DMS 273 treated with DMSO at 0.1 percent for 48 hours (cell line): ENCODE measurements around the gene SERGEF.

Source experiments
- DNase-seq: peaks from one replicate; lab custom pipeline; 2025; lab: John Stamatoyannopoulos, UW

The SERGEF gene

DNA sequence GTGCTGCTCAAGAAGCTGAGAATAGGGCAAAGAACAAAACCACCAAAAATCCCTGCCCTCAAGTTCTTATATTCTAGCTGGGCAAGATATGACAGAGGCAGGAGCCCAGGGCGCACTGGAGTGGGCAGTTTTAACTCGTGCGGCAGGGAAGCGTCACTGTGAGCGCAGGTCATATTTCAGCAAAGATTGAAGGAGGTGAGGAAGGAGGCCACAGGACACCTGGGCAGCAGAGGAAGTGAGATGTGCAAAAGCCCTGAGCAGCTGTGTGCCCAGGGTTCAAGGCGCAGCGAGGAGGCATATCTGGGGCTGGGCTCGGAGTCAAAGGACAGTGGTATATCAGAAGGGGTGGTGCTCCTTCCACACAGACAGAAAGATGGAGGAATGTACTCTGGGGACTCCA lies 264.8 kb downstream of the SERGEF start:
- DNase-seq, result no peak

DNA sequence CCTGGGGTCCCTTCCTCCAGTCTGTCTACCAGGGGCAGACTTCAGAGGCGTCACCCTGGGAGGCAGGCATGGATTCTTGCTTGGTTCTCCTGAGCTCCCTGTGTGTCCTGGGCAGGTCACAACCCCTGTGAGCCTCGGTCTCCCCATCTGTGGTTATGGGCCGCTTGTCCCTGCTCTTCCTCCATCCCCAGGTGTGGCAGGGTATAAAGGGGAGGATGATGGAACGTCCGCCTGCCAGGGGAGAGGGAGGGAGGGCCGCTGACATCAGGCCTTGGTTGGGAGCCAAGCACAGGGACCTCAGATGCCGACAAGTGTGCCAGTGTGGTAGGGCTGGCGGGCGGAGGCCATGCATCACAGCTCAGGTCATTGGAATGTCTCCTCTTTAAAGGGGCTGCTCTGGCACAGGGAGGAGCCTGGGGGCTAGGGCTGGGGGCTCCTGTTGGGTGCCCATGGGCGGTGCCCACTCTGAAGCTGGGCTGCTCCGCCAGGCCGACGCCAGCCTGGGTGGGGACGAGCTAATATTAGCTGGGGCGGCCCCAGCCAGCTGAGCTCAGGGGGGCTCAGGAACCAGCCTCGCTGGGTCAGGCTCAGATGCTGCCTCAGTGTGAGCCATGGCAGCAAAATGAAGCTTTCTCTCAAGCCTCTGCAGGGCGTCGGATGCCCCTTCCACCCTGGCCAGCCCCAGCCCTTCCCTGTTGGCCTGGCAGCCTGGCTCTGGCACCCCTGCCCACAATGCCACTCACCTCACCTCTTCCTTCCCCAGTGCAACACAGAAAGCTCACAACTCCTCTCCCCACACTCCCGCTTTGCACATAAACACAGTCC lies 265.5 kb downstream of the SERGEF start:
- no peak for DNase-seq

DNA sequence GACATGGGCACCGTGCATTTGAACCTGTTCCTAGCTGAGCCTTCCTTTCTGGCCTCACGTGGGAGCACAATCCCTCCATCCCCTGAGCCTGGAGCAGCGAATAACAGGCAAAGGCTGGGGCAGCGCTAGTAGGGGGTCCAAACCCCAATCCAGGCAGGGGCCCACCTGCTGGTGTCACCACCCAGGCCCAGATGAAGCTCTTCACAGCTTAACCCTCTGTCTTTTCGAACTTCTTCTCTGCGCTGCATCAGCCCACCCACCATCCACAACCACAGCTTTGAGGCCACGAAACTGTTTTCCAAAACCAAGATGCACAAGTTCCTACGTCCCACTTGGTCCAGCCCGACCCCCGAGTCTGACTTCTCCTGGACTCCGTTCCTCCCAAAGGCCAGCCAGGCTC lies 266.8 kb downstream of the SERGEF start:
- no peak for DNase-seq

DNA sequence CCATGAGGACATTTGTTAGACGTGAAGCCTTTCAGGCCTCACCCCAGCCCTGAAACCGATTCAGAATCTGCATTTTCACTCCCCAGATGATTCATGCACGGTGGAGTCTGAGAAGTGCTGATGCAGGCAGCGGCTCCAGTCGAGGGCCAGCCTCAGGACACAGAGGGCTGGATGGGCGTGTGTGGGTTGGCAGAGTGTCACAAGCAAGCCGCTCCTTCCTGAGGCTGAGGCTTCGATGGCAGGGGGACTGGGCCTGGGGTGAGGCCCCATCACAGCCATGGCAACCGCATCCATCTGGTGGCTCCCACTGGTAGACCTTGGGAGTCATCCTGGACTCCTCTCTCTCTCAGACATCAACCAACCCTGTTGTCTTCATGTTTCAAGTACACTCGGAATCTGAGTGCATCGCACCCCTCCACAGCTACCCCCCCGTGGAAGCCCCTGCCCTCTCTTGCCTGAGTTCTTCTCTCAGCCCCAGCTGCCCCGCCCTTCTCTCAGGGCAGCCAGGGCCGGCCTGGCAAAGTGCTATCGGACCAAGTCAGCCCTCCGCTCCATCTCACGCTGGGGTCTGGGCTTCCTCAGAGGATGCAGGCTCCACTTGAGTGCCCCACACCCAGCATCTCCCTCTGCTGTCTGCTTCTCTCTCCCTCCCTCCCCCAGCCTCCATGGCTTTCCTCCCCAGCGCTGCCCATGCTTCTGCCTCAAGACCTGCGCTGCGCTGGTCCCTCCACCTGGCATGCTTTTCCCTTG lies 267.6 kb downstream of the SERGEF start:
- no peak for DNase-seq

DNA sequence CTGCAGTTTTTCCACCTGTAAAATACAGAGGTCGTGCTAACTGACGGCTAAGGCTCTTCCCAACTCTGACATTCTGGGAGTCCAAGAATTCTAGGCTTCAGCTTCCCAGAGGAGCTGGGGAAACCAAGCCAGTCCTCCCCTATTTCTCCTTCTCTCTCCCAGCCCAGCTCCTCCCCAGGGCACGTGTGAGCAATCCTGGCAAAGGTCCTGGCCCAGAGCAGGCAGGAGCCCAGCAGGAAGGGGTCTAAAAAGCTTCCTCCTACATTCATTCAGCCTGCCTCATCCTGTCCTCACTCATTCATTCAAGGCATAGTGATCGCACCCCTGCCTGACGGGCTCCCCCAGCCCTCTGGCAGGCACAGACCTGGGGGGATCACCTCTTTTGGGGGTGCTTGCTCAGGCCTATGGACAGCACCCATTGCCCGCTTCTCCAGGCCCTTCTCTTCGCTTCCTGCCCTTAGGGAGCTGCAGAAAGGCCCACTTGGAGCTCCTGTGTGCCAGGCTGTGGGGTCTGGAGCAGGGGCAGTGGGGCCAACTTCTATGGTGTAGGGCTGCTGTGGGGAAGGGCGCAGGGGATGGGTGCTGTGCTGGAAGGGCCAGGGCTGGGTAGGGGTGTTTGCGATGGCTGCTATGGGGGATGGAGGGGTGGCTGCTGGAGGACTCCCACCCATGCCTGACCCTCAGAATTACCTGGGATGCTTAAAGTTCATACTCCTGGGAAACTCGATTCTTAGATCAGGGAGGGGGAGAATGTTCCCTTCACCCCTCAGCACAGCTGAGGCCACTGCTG lies 268.5 kb downstream of the SERGEF start:
- no peak for DNase-seq

DNA sequence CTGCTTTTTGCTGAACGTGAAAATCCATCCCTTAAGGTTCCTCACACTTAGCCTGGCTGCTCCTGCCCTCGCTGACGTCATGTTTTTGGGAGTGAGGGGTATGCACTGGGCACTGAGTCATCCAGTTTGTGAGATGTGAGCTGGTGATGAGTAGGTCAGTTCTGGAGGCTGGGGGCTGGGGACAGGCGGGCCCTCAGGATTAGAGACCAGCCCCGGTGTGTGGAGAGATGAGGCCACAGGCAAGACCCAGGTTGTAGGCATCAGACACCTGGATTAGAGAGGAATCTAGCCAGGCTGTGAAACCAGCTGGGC lies 269.1 kb downstream of the SERGEF start:
- no peak for DNase-seq

DNA sequence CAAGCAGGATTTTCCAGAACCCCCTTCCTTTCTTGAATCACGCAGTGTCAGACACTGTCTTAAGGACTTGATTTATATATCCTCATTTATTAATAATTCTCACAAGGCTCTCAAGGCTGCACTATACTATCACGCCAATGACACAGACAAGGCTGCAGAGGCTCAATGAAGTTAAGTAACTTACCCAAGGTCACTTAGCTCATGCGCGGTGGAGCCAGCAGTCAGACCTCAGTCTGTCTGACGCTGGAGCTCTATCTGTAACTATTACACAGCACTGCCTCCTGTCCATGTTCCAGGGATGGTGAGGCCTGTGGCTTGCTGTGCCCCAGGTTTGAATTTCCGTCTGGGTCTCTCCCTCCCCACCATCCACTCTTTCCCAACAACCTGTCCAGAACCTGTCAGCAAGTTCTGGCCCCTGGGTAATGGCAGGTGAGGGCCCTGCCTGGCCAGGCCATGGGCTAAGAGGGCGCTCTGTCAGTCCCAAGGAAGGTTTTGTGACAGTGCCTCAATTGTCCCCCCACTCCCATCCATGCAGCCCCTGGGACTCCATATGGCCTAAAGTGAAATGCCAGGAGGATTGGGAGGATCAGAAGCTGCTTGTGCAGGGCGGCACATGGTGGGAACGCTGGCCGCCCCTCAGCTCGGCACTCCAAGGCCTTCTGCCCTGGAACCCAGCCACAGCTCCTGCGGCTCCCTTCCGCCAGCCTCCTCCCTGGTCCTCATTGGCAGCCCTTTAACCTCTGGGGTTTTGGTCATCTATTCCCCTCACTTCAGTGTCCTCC lies 269.6 kb downstream of the SERGEF start:
- no peak for DNase-seq

DNA sequence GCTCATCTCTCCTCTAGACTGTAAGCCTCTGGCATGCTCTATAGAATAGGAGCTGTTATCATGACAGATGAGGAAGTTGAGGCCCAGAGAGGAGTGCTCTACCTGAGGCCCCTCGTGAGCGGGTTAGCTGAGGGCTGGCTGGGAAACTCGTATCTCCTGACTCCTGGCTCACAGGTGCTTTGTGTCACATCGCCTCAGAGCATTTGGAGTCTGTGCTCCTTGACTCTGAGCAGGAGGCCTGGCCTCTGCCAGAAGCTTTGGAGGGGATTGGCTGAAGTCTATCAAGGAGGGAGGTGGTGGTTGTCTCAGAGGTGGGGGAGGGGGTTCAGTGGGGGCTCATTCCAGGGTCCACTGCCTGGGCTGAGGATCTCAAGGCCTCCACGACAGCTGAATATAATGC lies 270.8 kb downstream of the SERGEF start:
- DNase-seq, result no peak

DNA sequence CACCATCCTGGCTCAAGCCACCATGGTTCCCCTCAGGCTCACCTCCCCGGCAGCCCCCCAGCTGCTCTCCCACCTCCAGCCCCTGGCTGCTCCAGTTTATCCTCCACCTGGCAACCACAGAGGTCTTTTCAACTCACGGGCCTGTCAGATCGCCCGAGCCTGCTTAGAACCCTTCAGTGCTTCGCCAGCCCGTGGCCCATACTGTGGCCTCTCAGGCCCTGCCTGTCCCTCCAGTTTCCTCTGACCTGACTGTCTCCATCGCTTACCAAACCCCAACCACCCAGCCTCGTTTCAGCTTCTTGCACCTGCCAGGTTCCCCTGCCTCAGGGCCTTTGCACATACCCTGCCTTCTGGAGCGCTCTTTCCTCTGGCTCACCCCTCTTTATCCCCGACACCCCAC lies 271.4 kb downstream of the SERGEF start:
- no peak for DNase-seq

DNA sequence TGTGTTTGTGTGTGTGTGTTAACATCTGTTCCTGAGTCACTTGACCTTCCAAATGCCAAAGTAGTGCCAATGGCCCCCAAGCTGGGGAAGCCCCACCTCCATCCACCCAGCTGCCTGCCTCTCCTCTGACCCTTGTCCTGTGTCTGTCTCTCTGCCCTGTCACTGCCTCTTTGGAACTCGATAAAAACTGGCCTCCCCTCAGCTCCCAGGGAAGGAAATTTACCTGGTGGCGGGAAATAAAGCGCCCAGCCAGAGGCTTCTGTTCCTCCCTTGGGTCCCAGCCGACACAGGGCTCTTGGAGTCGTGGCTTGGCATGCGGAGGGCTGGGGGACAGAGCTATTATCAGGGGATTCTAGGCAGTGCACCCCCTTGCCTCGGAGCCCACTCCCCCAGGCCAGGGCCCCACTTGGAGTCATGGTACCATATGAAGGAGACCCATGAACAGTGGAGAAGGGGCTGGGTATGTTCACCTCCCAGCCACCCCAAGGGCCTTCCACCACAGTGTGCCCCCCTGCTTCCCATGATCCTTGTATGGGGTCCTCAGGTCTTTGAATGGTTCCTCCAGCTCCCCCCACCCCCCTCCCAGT lies 272.1 kb downstream of the SERGEF start:
- no peak for DNase-seq

DNA sequence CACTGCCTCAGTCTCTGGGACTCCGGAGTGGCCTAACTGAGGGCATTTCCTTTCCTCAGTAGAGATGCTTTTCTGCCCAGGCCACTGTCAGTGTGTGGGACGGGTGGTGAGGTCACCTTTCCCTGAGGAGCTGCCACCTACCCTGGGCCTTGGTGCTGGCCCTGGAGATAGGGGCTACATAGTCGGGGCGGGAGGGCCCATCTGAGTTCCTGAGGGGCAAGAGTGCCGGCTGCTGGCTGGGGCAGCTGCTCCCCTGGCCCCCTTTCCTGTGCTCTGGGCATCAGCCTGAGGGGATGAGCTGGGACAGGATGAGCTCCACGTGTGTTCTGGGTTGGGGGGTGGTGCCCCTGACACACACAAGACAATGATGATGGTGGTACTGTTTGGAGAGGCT lies 272.9 kb downstream of the SERGEF start:
- no peak for DNase-seq

DNA sequence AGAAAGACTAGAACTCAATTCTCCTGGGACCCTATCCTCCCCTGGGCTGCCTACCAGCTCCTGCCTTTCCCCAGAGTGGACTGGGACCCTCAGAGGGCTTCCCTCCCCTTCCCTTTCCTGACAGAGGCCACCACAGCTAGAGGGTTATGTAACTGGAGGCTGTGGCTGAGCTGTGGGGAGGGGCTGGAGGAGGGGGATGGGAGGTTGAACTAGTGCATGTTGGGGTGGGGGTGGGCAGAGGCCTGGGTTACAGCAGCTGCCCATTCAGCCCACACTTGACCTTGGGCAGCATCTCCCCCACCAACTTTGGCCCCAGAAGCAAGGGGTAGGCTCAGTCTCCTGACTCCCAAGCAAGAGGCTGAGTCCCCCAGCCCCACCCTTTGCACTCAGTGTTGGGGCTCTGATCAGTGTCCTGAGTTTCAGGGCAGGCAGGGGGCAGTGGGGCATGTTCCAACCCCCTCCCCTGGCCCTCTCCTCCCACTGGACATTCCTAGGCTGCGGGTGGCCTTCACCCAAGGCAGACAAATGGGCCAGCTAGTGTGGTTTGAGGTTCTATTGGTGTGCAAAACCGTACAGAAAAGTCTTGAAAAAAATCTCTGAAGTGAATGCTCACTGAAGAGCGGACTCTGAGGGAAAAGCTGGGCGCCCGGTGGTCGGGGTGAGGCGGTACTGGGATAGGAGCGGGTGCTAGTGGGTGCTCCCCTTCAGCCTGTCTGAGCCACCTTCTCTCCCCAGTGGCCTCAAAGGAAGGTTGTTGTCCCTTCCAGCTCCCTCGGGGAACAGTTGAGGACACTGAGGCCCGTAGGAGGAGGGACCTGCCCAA lies 274.5 kb downstream of the SERGEF start:
- no peak for DNase-seq
